Natural killer cell treated with Interleukin-12 subunit alpha and Interleukin-12 subunit beta and Interleukin-15 and Interleukin-18, amount 100 ng/mL, for 72 hours (primary cell): ENCODE results near the gene EN1. TPM values are rescaled to one million over a fixed set of nuclear protein-coding genes. Genes with fewer than 3 reads are reported as not detected.

Experiments used
- total RNA-seq, 2 donors: library from RNA; stranded (reverse); gene quantifications; one replicate each; pipeline ENCODE4 v1.2.3, GENCODE V29; 2022

Gene EN1
- total RNA-seq, 2 donors from 2014 or later: not detected

Other genes starting within 250 kb of the EN1 start
- not detected for gene MARCO, start 94.5 kb upstream of the EN1 start, total RNA-seq